H9 (cell line): ENCODE results near the gene MRPL20. TPM values are rescaled to one million over a fixed set of nuclear protein-coding genes. Genes with fewer than 3 reads are reported as not detected.

Source experiments
- DNase-seq: peaks from one replicate; pipeline ENCODE4 v3.0.0-alpha.2; 2017
- H2AFZ ChIP-seq: one replicate; pipeline ENCODE4 v1.6.1; 2013; ENCODE audit warnings: mild to moderate bottlenecking, low read length, control low read depth, moderate library complexity
- H2AK5ac ChIP-seq: 2 replicates; pipeline ENCODE4 v1.6.1; 2013; ENCODE audit warnings: low read length, control low read depth, mixed read lengths; ENCODE audit not compliant: insufficient read length
- H2BK120ac ChIP-seq: one replicate; pipeline ENCODE4 v1.6.1; 2013; ENCODE audit warnings: low read depth, mild to moderate bottlenecking, low read length, control low read depth, inconsistent platforms; ENCODE audit not compliant: poor library complexity, severe bottlenecking
- H2BK12ac ChIP-seq: 2 replicates; pipeline ENCODE4 v1.6.1; 2013; ENCODE audit warnings: low read length, control low read depth, mixed read lengths, low read depth; ENCODE audit not compliant: insufficient read length
- H2BK15ac ChIP-seq: 2 replicates; pipeline ENCODE4 v1.6.1; 2013; ENCODE audit warnings: low read depth, low read length, control low read depth
- H2BK20ac ChIP-seq: one replicate; pipeline ENCODE4 v1.6.1; 2013; ENCODE audit warnings: low read depth, mild to moderate bottlenecking, low read length, control low read depth, inconsistent platforms; ENCODE audit not compliant: poor library complexity, severe bottlenecking
- H2BK5ac ChIP-seq: 2 replicates; pipeline ENCODE4 v1.6.1; 2013; ENCODE audit warnings: low read length, control low read depth, mixed read lengths; ENCODE audit not compliant: insufficient read length
- H3K14ac ChIP-seq: 2 replicates; pipeline ENCODE4 v1.6.1; 2013; ENCODE audit warnings: low read length, control low read depth; ENCODE audit not compliant: insufficient read depth
- H3K18ac ChIP-seq: 2 replicates; pipeline ENCODE4 v1.6.1; 2013; ENCODE audit warnings: low read depth, mild to moderate bottlenecking, mixed read lengths, low read length, control low read depth; ENCODE audit not compliant: insufficient read length
- H3K23ac ChIP-seq: 2 replicates; pipeline ENCODE4 v1.6.1; 2013; ENCODE audit warnings: low read length, control low read depth, mixed read lengths, low read depth; ENCODE audit not compliant: insufficient read length
- H3K23me2 ChIP-seq: 2 replicates; pipeline ENCODE4 v1.6.1; 2013; ENCODE audit warnings: low read depth, mild to moderate bottlenecking, mixed read lengths, low read length, control low read depth; ENCODE audit not compliant: insufficient read length, poor library complexity, severe bottlenecking
- H3K27ac ChIP-seq: 2 replicates; pipeline ENCODE4 v1.5.1; 2013; ENCODE audit warnings: low read length, control low read depth, mixed read lengths, low read depth; ENCODE audit not compliant: insufficient read length
- H3K27me3 ChIP-seq: 2 replicates; pipeline ENCODE4 v1.6.1; 2013; ENCODE audit warnings: low read length, control low read depth, inconsistent platforms; ENCODE audit not compliant: insufficient read depth
- H3K4ac ChIP-seq: 2 replicates; pipeline ENCODE4 v1.6.1; 2013; ENCODE audit warnings: low read depth, mild to moderate bottlenecking, control low read depth, inconsistent platforms, low read length, moderate library complexity
- H3K4me1 ChIP-seq: 2 replicates; pipeline ENCODE4 v1.6.1; 2013; ENCODE audit warnings: low read length, control low read depth, inconsistent platforms; ENCODE audit not compliant: insufficient read depth
- H3K4me2 ChIP-seq: 2 replicates; pipeline ENCODE4 v1.6.1; 2013; ENCODE audit warnings: low read length, control low read depth, mixed read lengths; ENCODE audit not compliant: insufficient read length, insufficient read depth
- H3K56ac ChIP-seq: 2 replicates; pipeline ENCODE4 v1.6.1; 2013; ENCODE audit warnings: low read depth, mild to moderate bottlenecking, mixed read lengths, low read length, control low read depth; ENCODE audit not compliant: insufficient read length
- H3K79me1 ChIP-seq: 2 replicates; pipeline ENCODE4 v1.6.1; 2013; ENCODE audit warnings: low read depth, mild to moderate bottlenecking, moderate library complexity, low read length, control low read depth, inconsistent platforms; ENCODE audit not compliant: insufficient read depth, poor library complexity, severe bottlenecking
- H3K79me2 ChIP-seq: 2 replicates; pipeline ENCODE4 v1.6.1; 2013; ENCODE audit warnings: low read length, control low read depth, inconsistent platforms; ENCODE audit not compliant: insufficient read depth
- H3K9ac ChIP-seq: 2 replicates; pipeline ENCODE4 v1.6.1; 2013; ENCODE audit warnings: low read length, control low read depth, mixed read lengths; ENCODE audit not compliant: insufficient read length; ENCODE audit errors: extremely low read depth
- H3K9me3 ChIP-seq: one replicate; pipeline ENCODE4 v1.6.1; 2013; ENCODE audit warnings: low read depth, low read length, inconsistent platforms; ENCODE audit not compliant: control insufficient read depth
- H3T11ph ChIP-seq: one replicate; pipeline ENCODE4 v1.6.1; 2013; ENCODE audit warnings: mild to moderate bottlenecking, low read length, control low read depth, inconsistent platforms
- H4K20me1 ChIP-seq: one replicate; pipeline ENCODE4 v1.6.1; 2013; ENCODE audit not compliant: control insufficient read depth, insufficient read length, insufficient read depth
- H4K5ac ChIP-seq: 2 replicates; pipeline ENCODE4 v1.6.1; 2013; ENCODE audit warnings: low read depth, mild to moderate bottlenecking, mixed read lengths, low read length, control low read depth; ENCODE audit not compliant: insufficient read length
- H4K8ac ChIP-seq: replicated peaks from 2 replicates; pipeline ENCODE4 v1.6.1; 2013; ENCODE audit warnings: low read length, control low read depth, mixed read lengths, low read depth; ENCODE audit not compliant: insufficient read length
- H4K91ac ChIP-seq: 2 replicates; pipeline ENCODE4 v1.6.1; 2013; ENCODE audit warnings: low read depth, mild to moderate bottlenecking, moderate library complexity, mixed read lengths, low read length, control low read depth; ENCODE audit not compliant: insufficient read length
- H3K27ac Mint-ChIP-seq, 3 experiments: 2 replicates in 2 of 3; 3 replicates in 1 of 3; pipeline ENCODE4 v1.8.0; 2020 to 2021; ENCODE audit warnings: mixed read lengths in 3 of 3, mild to moderate bottlenecking in 1 of 3, moderate library complexity in 1 of 3
- H3K27me3 Mint-ChIP-seq: 2 replicates; pipeline ENCODE4 v1.8.0; 2021; ENCODE audit warnings: low read depth, mild to moderate bottlenecking, moderate library complexity, mixed read lengths
- H3K36me3 Mint-ChIP-seq, 3 experiments: 2 replicates in 2 of 3; 3 replicates in 1 of 3; pipeline ENCODE4 v1.8.0; 2020 to 2021; ENCODE audit warnings: low read depth in 3 of 3, mixed read lengths in 3 of 3; ENCODE audit not compliant: insufficient read depth in 1 of 3
- H3K4me1 Mint-ChIP-seq, 2 experiments: 2 replicates each; pipeline ENCODE4 v1.8.0; 2020; ENCODE audit warnings: mixed read lengths in 2 of 2
- H3K4me3 Mint-ChIP-seq, 2 experiments: 2 replicates in 1 of 2; 3 replicates in 1 of 2; pipeline ENCODE4 v1.8.0; 2020 to 2021; ENCODE audit warnings: mild to moderate bottlenecking in 2 of 2, mixed read lengths in 2 of 2, moderate library complexity in 1 of 2
- H3K9me3 Mint-ChIP-seq, 2 experiments: 2 replicates in 1 of 2; 3 replicates in 1 of 2; pipeline ENCODE4 v1.8.0; 2020; ENCODE audit warnings: mild to moderate bottlenecking in 2 of 2, mixed read lengths in 2 of 2, moderate library complexity in 1 of 2
- WGBS: extraction: QIAGEN DNeasy Blood & Tissue Kit; methylation state at CpG from one replicate; pipeline ENCODE4 v1.1.7; 2013; ENCODE audit warnings: missing lambda C conversion rate, low lambda C conversion rate, mixed read lengths; ENCODE audit not compliant: insufficient read length; ENCODE audit errors: extremely low coverage; 5-methylcytosine and 5-hydroxymethylcytosine counted together
- total RNA-seq: library from RNA; stranded (reverse); gene quantifications from 2 replicates; pipeline ENCODE4 v1.2.1, GENCODE V29; 2021
- TF ChIP-seq, protein P1 (sequence below): fragments of 200-600 bp; sonication (generic); conservative IDR thresholded peaks from 3 replicates; pipeline ENCODE4 v1.8.0; 2021; ENCODE audit warnings: antibody characterized with exemption, mild to moderate bottlenecking

The MRPL20 gene
- total RNA-seq, 1 experiment from 2014 or later = 162 TPM

DNA sequence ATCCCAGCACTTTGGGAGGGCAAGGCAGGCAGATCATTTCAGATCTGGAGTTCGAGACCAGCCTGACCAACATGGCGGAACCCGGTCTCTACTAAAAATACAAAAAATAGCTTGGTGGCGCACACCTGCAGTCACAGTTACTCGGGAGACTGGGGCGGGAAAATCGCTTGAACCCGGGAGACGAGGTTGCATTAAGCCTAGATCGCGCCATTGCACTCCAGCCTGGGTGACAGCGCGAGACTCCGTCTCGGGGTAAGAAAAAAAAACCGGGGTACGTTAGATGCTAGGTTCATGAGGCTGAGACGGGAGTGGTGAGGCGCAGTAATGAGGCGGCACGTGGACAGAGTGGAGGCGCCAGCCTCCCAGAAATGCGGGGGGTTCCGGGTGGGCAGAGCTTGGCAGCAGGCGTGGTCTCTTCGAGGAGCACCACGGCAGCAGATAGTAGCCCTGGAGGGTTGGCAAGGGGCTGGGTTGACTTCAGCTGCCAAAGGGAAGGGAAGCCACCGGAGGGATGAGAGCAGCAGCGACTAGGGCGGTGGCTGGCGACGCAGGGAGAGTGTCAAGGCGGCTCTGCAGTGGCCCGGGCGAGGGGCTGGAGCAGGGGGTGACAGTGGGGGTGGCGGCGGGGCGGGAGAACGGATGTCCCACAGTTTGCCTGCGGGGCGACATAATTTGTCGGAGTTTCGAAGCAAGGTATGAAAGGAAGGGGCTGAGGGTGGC, 832 bp downstream of the MRPL20 start:
- TF ChIP-seq, protein P1, sequence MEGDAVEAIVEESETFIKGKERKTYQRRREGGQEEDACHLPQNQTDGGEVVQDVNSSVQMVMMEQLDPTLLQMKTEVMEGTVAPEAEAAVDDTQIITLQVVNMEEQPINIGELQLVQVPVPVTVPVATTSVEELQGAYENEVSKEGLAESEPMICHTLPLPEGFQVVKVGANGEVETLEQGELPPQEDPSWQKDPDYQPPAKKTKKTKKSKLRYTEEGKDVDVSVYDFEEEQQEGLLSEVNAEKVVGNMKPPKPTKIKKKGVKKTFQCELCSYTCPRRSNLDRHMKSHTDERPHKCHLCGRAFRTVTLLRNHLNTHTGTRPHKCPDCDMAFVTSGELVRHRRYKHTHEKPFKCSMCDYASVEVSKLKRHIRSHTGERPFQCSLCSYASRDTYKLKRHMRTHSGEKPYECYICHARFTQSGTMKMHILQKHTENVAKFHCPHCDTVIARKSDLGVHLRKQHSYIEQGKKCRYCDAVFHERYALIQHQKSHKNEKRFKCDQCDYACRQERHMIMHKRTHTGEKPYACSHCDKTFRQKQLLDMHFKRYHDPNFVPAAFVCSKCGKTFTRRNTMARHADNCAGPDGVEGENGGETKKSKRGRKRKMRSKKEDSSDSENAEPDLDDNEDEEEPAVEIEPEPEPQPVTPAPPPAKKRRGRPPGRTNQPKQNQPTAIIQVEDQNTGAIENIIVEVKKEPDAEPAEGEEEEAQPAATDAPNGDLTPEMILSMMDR = no peak
- H3K79me1 ChIP-seq = peaks cover 2% of the 10 kb centered on the region
- Mint-ChIP-seq H3K36me3 (peaks cover 41 to 72% (median 58%) of the 10 kb centered on the region in 3 experiments), H3K27ac (peak overlapping the region; percentile 76 to 93 (median 90)), H3K4me3 (peak overlapping the region; percentile 92 to 95), H3K4me1 (peaks cover 29 to 52% of the 10 kb centered on the region in 2 experiments), H3K9me3 (peaks cover 0 to under 1% of the 10 kb centered on the region in 2 experiments; a peak in 3 of 5 replicates), H3K27me3 (peaks cover 2% of the 10 kb centered on the region)
- peak overlapping the region; percentile 72 for H3K9ac ChIP-seq
- H3K9me3 ChIP-seq = no peaks in the 10 kb centered on the region
- no peak overlapping the region for H2BK12ac ChIP-seq
- no peak overlapping the region for H4K91ac ChIP-seq
- peaks cover 10% of the 10 kb centered on the region; the same call in 1 of the 2 replicates for H3K79me2 ChIP-seq
- H3K18ac ChIP-seq = peak overlapping the region; percentile 71
- peak overlapping the region; percentile 59 for H3K4me2 ChIP-seq
- H2BK20ac ChIP-seq = no peak overlapping the region
- no peak overlapping the region for H2BK15ac ChIP-seq
- peak overlapping the region; percentile 71 for H3K14ac ChIP-seq
- H3K27me3 ChIP-seq = no peaks in the 10 kb centered on the region
- no peak overlapping the region for H4K8ac ChIP-seq
- H4K5ac ChIP-seq = no peak overlapping the region
- no peak for DNase-seq
- no peak overlapping the region for H3K27ac ChIP-seq
- peaks cover 11% of the 10 kb centered on the region for H3K23me2 ChIP-seq
- no peak overlapping the region for H3K23ac ChIP-seq
- H2AFZ ChIP-seq = no peak overlapping the region
- H3T11ph ChIP-seq = no peak overlapping the region
- H2BK5ac ChIP-seq = no peak overlapping the region
- H3K4me1 ChIP-seq = peaks cover 3% of the 10 kb centered on the region; the same call in 1 of the 2 replicates
- H2AK5ac ChIP-seq = no peak overlapping the region
- peaks cover 2% of the 10 kb centered on the region for H4K20me1 ChIP-seq
- H2BK120ac ChIP-seq = no peak overlapping the region
- WGBS = no CpG with 5 or more reads among the region's 43 CpGs
- H3K56ac ChIP-seq = no peak overlapping the region
- H3K4ac ChIP-seq = no peak overlapping the region
